Lower leg skin (tissue), 4 donors: Measurements from ENCODE around the gene PASK. TPM values are rescaled to one million over a fixed set of nuclear protein-coding genes. Genes with fewer than 3 reads are reported as not detected.

Experiments used
- DNase-seq, 2 donors: peaks; one replicate each; pipeline ENCODE4 v3.0.0-alpha.2; 2019; ENCODE audit warnings: low spot score in 2 of 2
- H3K4me3 ChIP-seq: fragments of 200-600 bp; sonication (generic); 2 replicates; pipeline ENCODE4 v1.5.1; 2017; ENCODE audit warnings: mild to moderate bottlenecking, low read depth; ENCODE audit not compliant: poor library complexity, severe bottlenecking
- CTCF ChIP-seq, 3 donors: fragments of 450-650 bp; IDR thresholded peaks; one replicate each; pipeline ENCODE4 v1.5.1; 2016; ENCODE audit warnings: antibody characterized with exemption in 3 of 3, mild to moderate bottlenecking in 3 of 3, moderate library complexity in 2 of 3
- POLR2A ChIP-seq, 2 donors: fragments of 450-650 bp; IDR thresholded peaks; one replicate each; pipeline ENCODE4 v1.6.1; 2016 to 2017; ENCODE audit warnings: antibody characterized with exemption in 2 of 2, mild to moderate bottlenecking in 1 of 2, moderate library complexity in 1 of 2
- WGBS, 2 donors: methylation state at CpG; one replicate each; pipeline ENCODE4 v1.1.5; 2018; 5-methylcytosine and 5-hydroxymethylcytosine counted together
- intact Hi-C: fragments of 100-400 bp; cut with DNase I; formaldehyde crosslinking; loops from one replicate; pipeline ENCODE4 v1.15.0; 2023; ENCODE audit warnings: low total_unique reads
- total RNA-seq, 4 donors: library from RNA; depleted of rRNA; stranded (reverse); fragments of >200 nt; gene quantifications; one replicate each; pipeline ENCODE4 v1.1.0, GENCODE V29; 2016

Gene PASK
- total RNA-seq, 4 donors from 2014 or later: 4.8 to 11.9 (median 6.5) TPM

- WGBS, 2 donors: 94 to 99% methylated on average over 12 of the region's 12 CpGs
- DNase-seq: no peak
- no peak for TF ChIP-seq CTCF (IDR thresholded peaks at IDR 0.05)
- TF ChIP-seq POLR2A (IDR thresholded peaks at IDR 0.05): no peak
- no peak overlapping the region for H3K4me3 ChIP-seq
- intact Hi-C loops: no loop called here
Observed at GRCh38 chr2:241177526-241178334, 28.5 kb upstream of the PASK start.

DNA sequence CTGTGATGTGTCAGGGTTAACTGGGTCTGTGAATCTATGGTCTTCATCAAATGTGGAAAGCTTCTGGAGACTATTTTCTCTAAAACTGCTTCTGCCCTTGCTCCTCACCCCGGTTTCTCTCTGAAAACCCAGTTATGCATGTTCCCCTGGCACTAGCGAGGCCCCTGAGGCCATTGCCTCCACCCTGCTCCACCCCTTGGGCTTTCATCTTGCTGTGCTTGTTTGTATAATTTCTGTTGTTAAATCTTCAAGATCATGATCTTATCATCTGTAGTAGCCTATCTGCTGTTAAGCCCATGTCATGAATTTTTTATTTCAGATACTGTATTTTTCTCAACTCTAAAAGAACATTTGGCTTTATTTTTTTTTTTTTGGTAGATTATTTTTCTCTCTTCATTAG, 24.3 kb upstream of the PASK start:
- TF ChIP-seq CTCF (IDR thresholded peaks at IDR 0.05): no peak
- TF ChIP-seq POLR2A (IDR thresholded peaks at IDR 0.05): no peak
- intact Hi-C loops: no loop called here
- no peak overlapping the region for H3K4me3 ChIP-seq
- no peak for DNase-seq
- WGBS, 2 donors: 46 to 62% methylated on average over 2 of the region's 2 CpGs

DNA sequence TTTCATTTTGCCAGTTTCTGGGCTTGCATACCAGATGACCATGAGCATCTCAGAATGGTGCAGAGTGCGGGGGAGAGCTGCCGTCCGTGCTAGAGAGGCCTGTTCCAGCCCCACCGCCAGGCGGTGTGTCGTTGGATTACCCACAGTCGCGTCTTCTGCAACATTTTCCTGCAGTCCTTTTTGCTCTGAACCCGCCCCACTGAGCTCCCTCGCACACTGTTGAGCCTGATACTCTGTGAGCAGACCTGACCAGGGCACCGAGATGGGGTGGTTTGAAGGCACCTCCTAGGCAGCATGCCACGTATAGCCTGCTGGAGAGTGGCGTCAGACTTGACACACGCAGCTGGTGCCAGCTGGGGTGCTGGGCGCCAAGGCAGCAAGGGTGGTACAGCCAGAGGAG, 19.1 kb upstream of the PASK start:
- WGBS, 2 donors: 95% methylated on average over 15 of the region's 15 CpGs
- intact Hi-C loops: no loop called here
- DNase-seq: no peak

DNA sequence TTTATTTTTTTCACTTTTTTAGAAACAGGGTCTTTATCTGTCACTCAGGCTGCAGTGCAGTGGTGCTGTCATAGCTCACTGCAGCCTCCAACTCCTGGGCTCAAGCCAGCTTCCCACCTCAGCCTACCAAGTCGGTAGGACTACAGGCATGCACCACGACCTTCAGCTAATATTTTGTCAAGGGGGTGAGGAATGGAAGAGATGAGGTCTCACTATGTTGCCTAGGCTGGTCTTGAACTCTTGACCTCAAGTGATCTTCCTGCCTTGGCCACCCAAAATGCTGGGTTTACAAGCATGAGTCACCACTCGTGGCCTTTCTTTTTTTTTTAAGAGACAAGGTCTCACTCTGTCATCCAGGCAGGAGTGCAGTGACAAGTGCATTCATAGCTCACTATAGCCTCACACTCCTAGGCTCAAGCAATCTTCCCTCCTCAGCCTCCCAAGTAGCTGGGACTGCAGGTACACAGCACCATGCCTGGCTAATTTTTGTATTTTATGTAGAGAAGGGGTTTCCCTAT, 14.4 kb upstream of the PASK start:
- DNase-seq: no peak
- 77 to 82% methylated on average over 3 of the region's 3 CpGs for WGBS, 2 donors
- no peak overlapping the region for H3K4me3 ChIP-seq
- TF ChIP-seq POLR2A (IDR thresholded peaks at IDR 0.05): no peak
- no peak for TF ChIP-seq CTCF (IDR thresholded peaks at IDR 0.05)
- intact Hi-C loops: no loop called here

More for the DNA sequence above, 19.1 kb upstream of the PASK start:
- no peak overlapping the region for H3K4me3 ChIP-seq
- no peak for TF ChIP-seq POLR2A (IDR thresholded peaks at IDR 0.05)
- TF ChIP-seq CTCF (IDR thresholded peaks at IDR 0.05): no peak

DNA sequence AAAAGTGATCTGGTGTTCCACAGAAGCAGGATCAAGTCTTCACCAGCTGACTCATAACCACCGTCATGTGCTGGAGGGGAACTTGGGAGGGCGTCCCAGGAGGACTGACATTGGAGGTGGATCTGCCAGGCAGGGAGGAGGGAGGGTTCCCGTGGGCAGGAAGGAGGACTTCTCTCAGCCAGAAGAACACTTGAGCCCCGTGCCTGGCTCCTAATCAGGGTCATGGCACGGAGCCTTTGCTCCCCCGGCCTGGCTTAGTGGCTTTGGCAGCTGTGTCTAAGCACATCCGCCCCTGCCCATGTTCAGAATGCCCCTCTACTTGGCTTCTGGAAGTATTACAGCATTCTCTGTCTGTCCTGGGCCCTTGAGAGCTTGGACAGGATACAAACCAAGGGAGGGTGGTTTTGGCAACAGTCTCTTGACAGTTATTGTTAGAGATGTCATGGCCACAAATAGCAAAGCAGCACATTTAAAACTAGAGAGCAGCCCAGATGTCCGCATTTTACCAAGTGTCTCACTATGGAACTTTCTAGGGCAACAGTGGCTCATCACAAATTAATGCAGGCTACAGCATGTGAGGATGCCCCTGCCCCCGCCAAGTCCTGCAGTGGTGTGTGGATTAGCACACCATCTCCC, 12.5 kb upstream of the PASK start:
- intact Hi-C loops: no loop called here
- peak; percentile 73 to 92 for DNase-seq
- WGBS, 2 donors: 42 to 51% methylated on average over 9 of the region's 9 CpGs
- no peak overlapping the region for H3K4me3 ChIP-seq
- no peak for TF ChIP-seq CTCF (IDR thresholded peaks at IDR 0.05)
- no peak for TF ChIP-seq POLR2A (IDR thresholded peaks at IDR 0.05)
